SU-DHL-6 (cell line): ENCODE results near the gene TMEM237.

Experiments used
- CTCF ChIP-seq: fragments of 200-600 bp; sonication (generic); IDR thresholded peaks from one replicate; pipeline ENCODE4 v1.5.1; 2017; ENCODE audit warnings: antibody characterized with exemption, mild to moderate bottlenecking, low read length, moderate library complexity; ENCODE audit not compliant: insufficient read depth, poor library complexity, severe bottlenecking
- EZH2phosphoT487 ChIP-seq: fragments of 200-600 bp; sonication (generic), shearing (Covaris generic); conservative IDR thresholded peaks from 2 replicates; pipeline ENCODE4 v1.6.1; 2018; ENCODE audit warnings: mild to moderate bottlenecking, antibody characterized with exemption, low read length, moderate library complexity, mixed read lengths

- TF ChIP-seq CTCF (no peak), EZH2phosphoT487 (no peak)
These were observed 35.3 kb downstream of the TMEM237 start for GRCh38 chr2:201608021-201608420.
